ENCODE results near the gene IGF2BP3.
"Not testable (repeated sequence)": the region's sequence is repeated elsewhere in the genome, so short reads cannot be mapped to it uniquely, and the experiment has no call there.

IGF2BP3 gene

DNA sequence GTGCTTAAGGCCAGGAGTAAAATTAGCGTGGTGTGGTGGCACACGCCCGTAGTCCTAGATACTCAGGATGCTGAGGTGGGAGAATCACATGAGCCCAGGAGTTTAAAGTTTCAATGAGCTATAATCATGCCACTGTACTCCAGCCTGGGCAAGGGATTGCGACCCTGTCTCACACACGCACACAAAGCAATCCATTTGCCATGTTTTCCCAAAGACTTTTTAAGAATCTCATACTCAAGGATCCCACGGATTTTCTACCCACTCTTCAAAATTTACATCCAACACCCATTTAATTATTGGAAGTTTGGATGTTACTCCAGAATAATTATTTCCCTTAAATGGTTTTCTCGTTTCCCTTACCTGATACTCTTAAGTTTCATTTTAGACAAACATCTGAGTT, 47.9 kb downstream of the IGF2BP3 start:
- no peak for DNase-seq (ENCODE audit: low spot score)

DNA sequence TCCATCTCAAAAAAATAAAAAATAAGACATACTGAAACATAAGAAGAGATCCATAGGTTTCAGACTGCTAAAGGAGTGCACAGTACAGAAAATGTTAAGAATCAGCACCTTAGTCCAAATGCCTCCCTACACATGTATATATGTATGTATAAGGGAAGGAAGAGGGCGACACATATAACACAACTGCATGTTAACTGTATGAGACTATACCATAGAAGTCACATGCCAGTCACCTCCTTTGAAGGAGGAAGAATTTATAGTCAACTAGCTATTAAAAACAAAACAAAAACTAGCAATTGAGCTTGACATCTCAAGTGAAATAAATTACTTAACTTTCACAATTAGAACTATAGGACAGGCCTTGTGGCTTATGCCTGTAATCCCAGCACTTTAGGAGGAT, 50.4 kb downstream of the IGF2BP3 start:
- DNase-seq (ENCODE audit: low spot score) = no peak

DNA sequence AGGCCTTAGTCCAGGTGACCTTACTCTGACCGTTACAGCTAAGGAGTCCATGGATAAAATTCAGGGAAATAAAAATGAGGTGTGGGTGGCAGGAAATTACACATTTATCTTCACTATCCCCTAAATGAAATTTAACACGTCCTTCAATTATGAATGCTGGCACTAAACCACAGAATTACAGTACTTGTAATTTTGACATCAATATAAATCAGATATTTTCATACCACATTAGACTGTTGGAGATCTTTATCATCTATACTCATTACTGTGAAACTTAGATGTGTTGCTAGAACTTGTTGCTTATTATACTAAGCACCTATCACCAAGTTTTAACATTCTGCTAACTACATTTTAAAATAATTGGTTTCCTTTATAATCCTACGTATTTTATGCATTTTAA, 51.1 kb downstream of the IGF2BP3 start:
- DNase-seq (ENCODE audit: low spot score) = no peak

DNA sequence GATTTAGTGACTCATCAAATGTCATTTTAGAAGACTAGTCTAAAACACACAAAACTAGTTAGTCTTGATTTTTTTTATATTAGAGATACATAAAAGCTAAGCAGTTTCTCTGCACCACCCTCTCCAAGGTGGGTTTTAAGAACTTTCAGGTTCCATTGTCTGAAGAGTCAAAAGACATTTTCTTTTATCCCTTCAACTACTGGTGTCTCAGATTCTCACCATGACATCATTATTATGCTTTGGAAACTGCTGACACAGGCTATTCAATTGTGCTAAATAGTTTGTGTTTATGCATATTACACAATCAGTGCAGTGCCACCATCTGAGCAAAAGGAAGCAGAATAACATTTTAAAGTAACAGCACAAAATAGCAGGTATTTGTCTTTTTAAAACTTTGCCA, 52.2 kb downstream of the IGF2BP3 start:
- no peak for DNase-seq (ENCODE audit: low spot score)

DNA sequence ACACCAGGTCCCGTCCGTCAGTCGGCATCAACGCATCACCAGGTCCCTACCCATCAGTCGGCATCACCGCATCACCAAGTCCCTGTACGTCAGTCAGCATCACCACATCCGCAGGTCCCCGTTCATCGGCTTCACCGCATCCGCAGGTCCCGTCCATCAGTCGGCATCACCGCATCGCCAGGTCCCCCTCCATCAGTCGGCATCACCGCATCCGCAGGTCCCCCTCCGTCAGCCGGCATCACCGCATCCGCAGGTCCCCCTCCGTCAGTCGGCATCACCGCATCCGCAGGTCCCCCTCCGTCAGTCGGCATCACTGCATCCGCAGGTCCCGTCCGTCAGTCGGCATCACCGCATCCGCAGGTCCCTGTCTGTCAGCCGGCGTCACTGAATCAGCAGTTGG, 55.1 kb downstream of the IGF2BP3 start:
- DNase-seq (ENCODE audit: low spot score) = no peak

DNA sequence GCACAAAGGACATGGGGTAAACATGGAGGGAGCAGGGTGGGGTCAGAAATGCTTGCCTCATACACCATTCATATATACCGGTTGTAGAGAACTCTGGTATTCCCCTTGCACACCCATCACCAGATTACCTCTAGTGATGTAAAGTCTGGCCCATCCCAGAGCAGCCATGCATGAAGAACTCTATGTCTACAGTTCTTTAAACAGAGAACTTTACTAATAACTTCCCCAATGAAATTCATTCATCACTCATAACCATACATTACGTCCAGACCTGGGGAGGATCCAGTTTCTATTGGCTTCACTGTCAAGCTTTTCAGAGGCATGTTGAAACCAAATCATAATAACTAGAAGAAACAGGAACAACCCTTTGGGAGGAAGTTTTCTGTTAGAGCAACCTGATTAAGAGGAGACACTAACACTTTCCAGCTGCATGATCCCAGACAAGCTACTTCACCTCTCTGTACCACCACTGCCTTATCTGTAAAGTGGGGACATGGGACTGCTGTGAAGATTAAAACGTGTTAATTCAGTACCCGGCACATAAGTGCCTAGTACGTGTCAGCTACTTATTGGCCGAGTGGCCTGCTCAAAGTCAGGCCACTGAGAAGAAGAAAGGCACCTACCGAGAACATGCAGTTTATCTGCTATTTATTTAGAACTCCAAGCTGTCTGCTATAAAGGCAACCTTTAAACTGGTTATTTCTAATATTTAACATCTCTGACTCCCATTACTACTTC, 59.7 kb downstream of the IGF2BP3 start:
- DNase-seq (ENCODE audit: low spot score) = no peak

DNA sequence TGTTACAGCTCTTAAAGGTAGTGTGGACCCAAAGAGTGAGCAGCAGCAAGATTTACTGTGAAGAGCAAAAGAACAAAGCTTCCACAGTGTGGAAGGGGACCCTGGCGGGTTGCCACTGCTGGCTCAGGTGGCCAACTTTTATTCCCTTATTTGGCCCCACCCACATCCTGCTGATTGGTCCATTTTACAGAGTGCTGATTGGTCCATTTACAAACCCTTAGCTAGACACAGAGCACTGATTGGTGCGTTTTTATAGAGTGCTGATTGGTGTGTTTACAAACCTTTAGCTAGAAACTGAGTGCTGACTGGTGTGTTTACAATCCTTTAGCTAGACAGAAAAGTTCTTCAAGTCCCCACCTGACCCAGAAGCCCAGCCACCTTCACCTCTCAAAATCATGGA, 63.7 kb downstream of the IGF2BP3 start:
- DNase-seq (ENCODE audit: low spot score) = not testable (repeated sequence)

DNA sequence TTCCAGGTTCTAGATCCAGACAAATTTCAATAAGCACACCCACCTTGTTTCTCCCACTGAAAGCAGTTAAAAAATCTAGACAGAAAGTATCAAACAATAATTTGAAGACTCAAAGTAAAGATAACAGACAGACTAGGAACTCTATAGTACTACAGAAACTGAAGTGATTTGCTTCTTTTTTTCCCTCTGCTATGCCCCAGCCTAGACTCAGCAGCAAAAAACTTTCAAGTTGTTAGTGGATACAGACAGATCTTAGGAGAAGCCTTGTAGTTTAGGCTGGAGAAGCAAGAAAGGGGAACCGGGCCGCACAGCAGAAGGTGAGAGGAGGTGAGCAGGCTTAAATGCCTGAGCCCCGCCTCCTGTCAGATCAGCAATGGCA, 65.1 kb downstream of the IGF2BP3 start:
- no peak for DNase-seq (ENCODE audit: low spot score)

DNA sequence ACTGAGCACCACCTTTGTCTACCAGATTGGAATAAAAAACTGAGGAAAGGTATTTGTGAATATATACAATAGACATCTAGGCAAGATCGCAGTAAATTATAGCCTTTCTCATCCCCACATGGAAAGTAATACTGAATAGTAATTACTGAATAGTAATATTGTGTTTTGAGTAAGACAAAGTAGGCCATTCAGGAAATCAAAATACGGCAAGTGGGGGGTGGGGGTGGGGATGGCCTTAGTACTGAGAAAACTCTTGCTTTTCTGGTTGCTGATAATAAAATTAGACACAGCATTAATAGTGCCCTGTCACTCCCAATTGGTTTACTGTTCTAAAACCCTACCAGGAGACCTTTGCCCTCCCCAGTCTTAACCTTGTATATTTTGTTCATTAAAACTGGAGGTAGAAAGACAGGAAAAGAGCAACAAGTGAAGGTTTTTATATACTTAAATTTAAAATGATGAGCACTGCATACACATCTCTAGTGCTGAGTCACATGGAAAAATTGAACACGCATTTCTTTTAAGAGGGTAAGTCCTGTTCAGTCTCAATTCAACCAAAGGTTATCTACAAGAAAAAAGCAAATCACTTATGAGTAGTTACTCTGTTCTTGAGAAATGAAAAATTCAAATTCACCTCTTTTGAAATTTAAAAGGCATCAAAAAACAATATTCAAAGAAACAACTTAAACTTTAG, 65.6 kb downstream of the IGF2BP3 start:
- DNase-seq (ENCODE audit: low spot score) = no peak

DNA sequence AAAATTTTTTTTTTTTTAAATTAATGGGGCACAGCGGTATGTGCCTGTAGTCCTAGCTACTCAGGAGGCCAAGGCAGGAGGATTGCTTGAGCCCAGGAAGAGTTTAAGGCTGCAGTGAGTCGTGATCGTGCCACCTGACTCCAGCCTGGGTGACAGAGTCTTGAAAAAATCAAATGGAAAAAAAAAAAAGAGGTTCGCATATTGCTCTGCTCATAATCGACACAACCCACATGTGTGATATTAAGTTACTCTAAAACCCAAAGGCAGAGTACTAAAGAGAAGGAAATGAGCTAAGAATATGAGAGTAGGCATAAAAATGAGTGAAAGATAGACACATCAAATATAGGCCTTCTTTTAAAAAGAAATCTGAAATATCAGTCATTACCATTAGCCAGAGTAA, 66.3 kb downstream of the IGF2BP3 start:
- DNase-seq (ENCODE audit: low spot score) = no peak

DNA sequence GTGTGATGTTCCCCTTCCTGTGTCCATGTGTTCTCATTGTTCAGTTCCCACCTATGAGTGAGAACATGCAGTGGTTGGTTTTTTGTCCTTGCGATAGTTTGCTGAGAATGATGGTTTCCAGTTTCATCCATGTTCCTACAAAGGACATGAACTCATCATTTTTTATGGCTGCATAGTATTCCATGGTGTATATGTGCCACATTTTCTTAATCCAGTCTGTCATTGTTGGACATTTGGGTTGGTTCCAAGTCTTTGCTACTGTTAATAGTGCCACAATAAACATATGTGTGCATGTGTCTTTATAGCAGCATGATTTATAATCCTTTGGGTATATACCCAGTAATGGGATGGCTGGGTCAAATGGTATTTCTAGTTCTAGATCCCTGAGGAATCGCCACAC, 72.2 kb downstream of the IGF2BP3 start:
- DNase-seq (ENCODE audit: low spot score) = not testable (repeated sequence)

DNA sequence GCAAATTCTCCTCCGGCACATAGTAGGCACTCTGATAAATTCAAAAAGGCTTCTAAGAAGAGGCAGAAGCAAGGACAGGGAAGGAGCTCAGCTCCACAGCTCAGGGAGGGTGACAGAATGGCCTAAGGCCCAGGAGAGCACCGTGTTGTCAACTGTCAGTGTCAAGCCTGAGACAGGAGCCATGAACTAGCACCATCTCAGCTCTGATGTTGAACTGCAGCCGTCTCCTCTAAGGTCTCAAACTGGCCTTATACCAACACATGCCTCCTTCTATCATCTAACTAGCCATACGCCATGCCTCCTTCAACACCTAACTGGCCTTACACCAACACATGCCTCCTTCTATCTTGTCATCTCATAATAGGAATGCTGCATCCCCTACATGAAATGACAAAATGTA, 73.0 kb downstream of the IGF2BP3 start:
- DNase-seq (ENCODE audit: low spot score) = no peak

DNA sequence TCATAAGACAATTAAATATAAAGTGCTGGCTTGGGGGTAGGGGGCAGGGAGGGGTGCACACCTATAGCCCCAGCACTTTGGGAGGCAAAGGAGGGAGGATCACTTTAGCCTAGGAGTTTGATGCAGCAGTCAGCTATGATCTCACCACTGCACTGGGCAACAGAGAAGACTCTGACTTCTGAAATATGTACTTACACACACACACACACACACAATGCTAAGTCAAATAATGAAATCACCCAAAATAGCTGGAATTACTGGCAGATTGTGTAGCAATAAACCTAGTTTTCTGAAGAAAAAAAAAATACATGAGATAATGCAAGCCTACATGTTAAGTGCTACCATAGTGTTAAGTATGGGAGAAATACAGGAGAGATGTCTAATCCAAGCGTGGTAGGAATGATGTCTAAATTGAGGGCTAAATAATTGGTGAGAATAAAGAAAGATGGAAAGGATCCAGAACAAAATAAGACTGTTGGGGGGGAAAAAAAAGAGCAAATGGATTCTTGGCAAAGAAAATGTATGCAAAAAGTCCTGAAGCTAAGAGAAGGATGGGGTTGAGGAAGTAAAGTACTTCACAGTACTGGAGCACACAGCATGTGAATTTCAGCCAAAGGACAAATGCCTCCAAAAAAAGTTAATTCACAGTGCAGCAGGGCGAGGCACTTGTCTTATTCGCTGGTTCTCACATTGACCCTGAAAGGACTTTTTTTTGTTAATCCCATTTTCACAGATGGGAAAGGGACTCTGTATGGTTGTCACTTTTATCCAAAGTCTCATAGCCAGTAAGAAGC, 73.9 kb downstream of the IGF2BP3 start:
- no peak for DNase-seq (ENCODE audit: low spot score)

DNA sequence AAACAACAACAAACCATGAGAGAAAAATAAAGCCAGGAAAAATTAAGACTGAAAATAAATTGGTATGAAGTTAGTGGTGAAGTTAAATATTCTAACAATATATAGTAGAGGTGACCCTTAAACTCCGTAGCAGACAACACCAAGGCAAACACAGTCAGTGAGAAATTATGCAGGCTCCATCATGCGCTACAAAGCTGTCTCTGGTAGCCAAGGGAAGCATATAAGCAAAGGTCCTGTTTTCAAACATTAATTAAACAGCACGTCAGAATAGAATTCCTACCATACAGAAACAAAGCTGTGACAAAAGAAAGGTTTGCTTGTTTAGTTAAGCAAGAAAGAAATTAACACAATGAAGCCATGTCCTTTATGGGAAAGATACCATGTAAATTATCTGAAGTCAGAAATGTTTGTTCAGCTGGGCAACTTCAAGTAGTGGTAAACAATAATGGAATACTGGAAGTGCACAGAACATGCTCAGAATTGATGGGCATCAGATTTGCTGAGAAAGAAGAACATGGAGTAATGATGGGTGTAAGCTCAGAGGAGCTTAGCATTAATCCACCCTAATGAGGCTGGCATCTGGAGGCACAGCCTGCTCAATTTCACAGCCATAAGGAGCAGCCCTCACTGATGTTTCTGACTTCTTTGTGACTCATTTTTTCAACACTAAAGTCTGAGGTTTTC, 75.7 kb downstream of the IGF2BP3 start:
- peak; percentile 47 for DNase-seq (ENCODE audit: low spot score)

DNA sequence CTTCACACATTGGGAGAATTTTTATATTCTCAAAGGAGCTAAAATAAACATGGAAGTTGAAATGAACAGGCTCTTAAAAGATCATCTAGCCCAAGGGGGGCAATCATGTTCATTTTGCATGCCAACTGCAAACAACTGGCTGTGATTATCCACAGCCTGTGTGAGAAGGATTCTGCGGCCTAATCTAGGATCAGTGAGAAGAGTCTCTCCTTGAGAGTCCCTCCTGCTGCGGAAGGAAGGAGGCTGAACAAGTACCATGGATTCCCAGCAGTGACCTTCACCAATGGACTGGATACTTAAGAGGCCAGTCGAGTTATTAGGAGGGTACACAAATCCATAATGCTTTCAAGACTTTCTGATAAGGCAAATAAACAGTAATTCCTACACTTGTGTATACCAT, 76.7 kb downstream of the IGF2BP3 start:
- DNase-seq (ENCODE audit: low spot score) = no peak

DNA sequence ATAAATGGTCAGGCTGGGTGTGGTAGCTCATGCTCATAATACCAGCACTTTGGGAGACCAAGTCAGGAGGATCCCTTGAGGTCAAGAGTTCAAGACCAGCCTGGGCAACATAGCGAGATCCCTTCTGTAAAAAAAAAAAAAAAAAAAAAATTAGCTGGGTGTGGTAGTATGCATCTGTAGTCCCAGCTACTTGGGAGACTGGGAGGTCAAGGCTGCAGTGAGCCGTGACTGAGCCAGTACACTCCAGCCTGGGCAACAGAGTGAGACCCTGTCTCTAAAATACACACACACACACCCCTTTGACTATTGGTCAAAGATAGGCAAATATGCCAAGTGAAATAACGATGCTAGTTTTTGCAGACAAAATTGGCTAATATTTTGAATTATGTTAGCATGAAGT, 80.6 kb downstream of the IGF2BP3 start:
- DNase-seq (ENCODE audit: low spot score) = no peak

DNA sequence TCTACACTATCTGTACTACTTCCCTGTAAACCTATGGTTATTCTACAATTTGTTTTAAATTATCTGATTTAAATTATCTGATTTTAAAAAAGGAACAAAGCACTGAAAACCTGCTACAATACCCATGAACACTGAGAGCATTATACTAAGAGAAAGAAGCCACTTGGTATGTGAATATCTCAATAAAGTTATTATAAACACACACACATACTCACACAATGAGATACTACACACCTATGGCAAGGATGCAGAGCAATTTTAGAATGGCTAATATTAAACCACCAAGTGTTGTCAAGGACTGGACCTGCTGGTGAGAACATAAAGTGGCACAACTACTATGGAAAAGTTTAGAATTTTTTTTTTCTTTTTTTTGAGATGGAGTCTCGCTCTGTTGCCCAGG, 82.7 kb downstream of the IGF2BP3 start:
- no peak for DNase-seq (ENCODE audit: low spot score)

DNA sequence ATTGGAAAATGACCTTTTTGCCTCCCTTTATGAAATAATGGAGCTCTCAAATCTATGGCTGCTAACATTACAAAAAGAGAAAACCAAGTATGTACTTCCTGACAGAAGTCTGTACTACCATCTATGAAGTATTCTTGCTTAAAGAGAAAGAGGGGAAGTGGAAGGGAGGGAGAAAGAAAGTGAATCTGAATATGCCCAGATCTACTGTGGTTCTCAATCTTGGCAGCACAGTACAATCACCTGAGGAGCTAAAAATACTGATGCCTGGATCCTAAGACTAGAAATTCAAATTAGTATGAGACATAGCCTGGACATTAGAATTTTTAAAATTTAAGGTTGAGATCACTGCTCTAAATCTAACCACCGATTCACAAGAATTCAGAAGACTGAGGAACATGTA, 85.2 kb downstream of the IGF2BP3 start:
- no peak for DNase-seq (ENCODE audit: low spot score)

DNA sequence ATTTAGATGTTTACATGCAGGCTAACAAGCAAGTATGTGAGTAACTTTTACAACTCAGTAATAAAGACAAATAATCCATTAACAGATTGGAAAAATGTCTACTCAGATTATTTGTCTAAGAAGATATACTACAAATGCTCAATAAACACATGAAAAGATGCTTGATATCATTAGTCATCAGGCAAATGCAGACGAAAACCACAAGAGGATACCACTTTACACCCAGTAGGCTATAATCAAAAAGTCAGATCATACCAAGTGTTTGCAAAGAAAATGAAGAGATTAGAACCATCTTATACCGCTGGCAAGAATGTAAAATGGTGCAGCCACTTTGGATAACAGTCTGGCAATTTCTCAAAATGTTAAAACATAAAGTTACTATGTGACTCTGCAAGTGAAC, 87.1 kb downstream of the IGF2BP3 start:
- no peak for DNase-seq (ENCODE audit: low spot score)

DNA sequence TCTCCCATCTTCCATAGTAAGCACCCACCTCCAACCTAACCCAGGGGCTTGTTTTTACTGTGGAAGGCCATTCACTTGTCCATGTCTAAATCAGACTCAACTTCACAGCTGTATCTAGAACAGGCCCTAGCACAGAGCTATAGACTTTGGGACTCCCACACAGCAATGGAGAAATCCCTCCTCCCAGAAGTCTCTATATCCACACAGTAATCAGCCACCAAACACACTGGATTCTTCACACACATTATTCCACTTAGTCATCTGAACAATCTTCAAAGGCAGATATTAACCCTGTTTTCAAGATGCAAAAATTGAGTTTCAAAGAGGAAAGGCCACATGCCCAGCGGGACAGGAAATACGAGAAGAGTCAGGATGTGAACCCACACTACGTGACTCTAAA, 89.3 kb downstream of the IGF2BP3 start:
- no peak for DNase-seq (ENCODE audit: low spot score)

DNA sequence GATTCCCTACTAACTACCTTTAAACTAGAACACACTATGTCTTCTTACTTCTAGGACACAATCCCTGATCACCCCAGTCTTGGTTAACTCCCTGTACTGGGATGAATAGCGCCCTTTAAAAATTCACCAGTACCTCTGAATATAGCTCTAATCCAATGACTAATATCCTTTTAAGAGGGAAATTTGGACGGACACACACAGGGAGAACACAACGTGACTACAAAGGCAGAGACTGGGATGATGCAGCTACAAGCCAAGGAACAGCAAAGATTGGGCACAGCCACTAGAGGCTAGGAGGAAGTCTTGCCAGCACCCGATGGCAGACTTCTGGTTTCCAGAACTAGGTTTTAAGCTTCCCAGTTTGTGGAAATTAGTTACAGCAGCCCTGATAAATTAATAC, 89.7 kb downstream of the IGF2BP3 start:
- DNase-seq (ENCODE audit: low spot score) = no peak

DNA sequence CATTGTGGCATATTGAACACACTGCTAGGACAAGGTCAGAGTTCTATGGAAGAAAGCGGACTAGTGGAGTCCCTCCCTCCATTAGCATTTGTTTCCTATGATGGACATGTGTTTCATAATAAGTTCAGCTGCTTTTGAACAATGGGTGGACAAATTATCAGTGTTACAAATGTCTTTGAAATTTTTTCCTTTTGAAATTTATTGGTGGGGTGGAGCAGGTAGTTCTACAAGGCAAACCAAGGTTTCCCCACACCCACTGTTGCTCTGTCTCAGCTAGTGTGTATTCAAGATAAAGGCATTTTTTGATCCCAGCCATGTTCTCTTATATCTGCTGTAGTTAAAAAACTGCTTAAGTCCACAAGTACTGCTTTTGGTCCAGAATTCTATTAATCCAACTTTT, 91.3 kb downstream of the IGF2BP3 start:
- no peak for DNase-seq (ENCODE audit: low spot score)

DNA sequence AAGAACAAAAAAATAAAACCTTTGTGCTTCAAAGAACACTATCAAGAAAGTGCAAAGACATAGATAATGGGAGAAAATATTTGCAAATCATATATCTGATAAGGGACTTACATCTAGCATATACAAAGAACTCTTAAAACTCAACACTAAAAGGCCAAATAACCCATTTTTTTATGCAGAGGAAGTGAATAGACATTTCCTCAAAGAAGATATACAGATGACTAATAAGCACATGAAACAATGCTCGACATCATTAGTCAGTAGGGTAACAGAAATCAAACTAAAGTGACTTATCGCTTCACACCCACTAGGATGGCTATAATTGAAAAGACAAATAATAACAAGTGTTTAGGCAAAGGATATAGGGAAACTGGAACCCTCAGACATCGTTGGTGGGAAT, 93.2 kb downstream of the IGF2BP3 start:
- DNase-seq (ENCODE audit: low spot score) = peak; percentile 58
